HFFc6 (cell line): ENCODE results near the gene TNFRSF1A. TPM values are rescaled to one million over a fixed set of nuclear protein-coding genes. Genes with fewer than 3 reads are reported as not detected.

Experiments
- DNase-seq: peaks from one replicate; pipeline ENCODE4 v3.0.0-alpha.2; 2018
- H3K27ac Mint-ChIP-seq: 2 replicates; pipeline ENCODE4 v1.8.0; 2020; ENCODE audit warnings: mild to moderate bottlenecking, mixed read lengths
- H3K27me3 Mint-ChIP-seq: 2 replicates; pipeline ENCODE4 v1.8.0; 2021; ENCODE audit warnings: mild to moderate bottlenecking, moderate library complexity, mixed read lengths; ENCODE audit not compliant: insufficient read depth
- H3K36me3 Mint-ChIP-seq: 2 replicates; pipeline ENCODE4 v1.8.0; 2021; ENCODE audit warnings: low read depth, mixed read lengths
- H3K4me1 Mint-ChIP-seq: 2 replicates; pipeline ENCODE4 v1.8.0; 2020; ENCODE audit warnings: low read depth, mixed read lengths
- H3K4me3 Mint-ChIP-seq: 2 replicates; pipeline ENCODE4 v1.8.0; 2020; ENCODE audit warnings: mild to moderate bottlenecking, moderate library complexity, mixed read lengths
- H3K9me3 Mint-ChIP-seq: 2 replicates; pipeline ENCODE4 v1.8.0; 2020; ENCODE audit warnings: mild to moderate bottlenecking, mixed read lengths
- CTCF ChIP-seq: fragments of 200-600 bp; sonication (generic); IDR thresholded peaks from 2 replicates; pipeline ENCODE4 v1.5.0; 2021; ENCODE audit warnings: antibody characterized with exemption, mild to moderate bottlenecking
- total RNA-seq, 6 experiments: library from RNA; stranded (reverse); fragmentation: NEBNext Ultra II Directional; extraction: Animal tissue kit (Norgen Biotek cat#: 25700); gene quantifications; 2 replicates in 1 of 6; 3 replicates in 5 of 6; pipeline ENCODE4 v1.2.3, GENCODE V29; 2021

The TNFRSF1A gene
- total RNA-seq, 6 experiments from 2014 or later, result 105 to 122 (median 112) TPM

- peak overlapping the region; percentile 20; the same call in 1 of the 2 replicates for H3K4me3 Mint-ChIP-seq
Measured at GRCh38 chr12:6386038-6386437, 44.2 kb upstream of the TNFRSF1A start.

DNA sequence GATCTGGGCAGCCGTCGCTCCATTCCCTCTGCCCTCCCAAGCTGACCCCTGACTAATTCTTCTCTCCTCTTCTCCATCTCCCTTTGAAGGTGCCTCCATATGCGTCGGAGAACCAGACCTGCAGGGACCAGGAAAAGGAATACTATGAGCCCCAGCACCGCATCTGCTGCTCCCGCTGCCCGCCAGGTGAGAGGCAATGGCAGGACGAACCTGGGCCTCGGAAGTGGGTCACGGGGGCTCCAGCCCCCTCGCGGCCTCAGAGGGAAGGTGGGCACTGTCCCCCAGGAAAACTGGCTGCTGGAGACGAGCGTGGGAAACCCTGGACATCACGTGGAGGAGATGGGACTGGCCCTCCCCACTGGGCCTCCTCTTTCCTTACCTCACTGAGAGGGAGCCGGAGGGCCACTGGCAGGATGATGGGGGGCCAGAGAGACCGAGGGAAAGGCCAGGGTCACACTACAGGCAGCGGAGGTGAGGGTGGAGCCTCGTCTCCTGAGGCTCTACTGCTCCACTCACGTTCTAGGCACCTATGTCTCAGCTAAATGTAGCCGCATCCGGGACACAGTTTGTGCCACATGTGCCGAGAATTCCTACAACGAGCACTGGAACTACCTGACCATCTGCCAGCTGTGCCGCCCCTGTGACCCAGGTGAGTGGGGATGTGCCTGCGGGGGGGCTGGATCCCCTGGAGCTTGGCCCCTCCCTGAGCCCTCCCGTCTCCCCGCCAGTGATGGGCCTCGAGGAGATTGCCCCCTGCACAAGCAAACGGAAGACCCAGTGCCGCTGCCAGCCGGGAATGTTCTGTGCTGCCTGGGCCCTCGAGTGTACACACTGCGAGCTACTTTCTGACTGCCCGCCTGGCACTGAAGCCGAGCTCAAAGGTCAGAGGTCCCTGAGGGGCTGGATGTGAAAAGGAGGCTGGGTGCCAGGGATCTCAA, 42.9 kb upstream of the TNFRSF1A start:
- no peak for DNase-seq
- Mint-ChIP-seq H3K4me1 (peaks cover 35% of the 10 kb centered on the region), H3K27me3 (no peaks in the 10 kb centered on the region; the same call in 1 of the 2 replicates), H3K36me3 (peaks cover 30% of the 10 kb centered on the region), H3K9me3 (no peaks in the 10 kb centered on the region), H3K27ac (peak overlapping the region; percentile 89), H3K4me3 (peak overlapping the region; percentile 91)
- TF ChIP-seq CTCF, result no peak

More at GRCh38 chr12:6386038-6386437, 44.2 kb upstream of the TNFRSF1A start:
- Mint-ChIP-seq H3K9me3 (no peaks in the 10 kb centered on the region), H3K4me1 (peaks cover 29% of the 10 kb centered on the region), H3K36me3 (peaks cover 31% of the 10 kb centered on the region), H3K27me3 (no peaks in the 10 kb centered on the region; the same call in 1 of the 2 replicates), H3K27ac (peak overlapping the region; percentile 27; the same call in 1 of the 2 replicates)
- DNase-seq, result no peak
- TF ChIP-seq CTCF, result no peak

DNA sequence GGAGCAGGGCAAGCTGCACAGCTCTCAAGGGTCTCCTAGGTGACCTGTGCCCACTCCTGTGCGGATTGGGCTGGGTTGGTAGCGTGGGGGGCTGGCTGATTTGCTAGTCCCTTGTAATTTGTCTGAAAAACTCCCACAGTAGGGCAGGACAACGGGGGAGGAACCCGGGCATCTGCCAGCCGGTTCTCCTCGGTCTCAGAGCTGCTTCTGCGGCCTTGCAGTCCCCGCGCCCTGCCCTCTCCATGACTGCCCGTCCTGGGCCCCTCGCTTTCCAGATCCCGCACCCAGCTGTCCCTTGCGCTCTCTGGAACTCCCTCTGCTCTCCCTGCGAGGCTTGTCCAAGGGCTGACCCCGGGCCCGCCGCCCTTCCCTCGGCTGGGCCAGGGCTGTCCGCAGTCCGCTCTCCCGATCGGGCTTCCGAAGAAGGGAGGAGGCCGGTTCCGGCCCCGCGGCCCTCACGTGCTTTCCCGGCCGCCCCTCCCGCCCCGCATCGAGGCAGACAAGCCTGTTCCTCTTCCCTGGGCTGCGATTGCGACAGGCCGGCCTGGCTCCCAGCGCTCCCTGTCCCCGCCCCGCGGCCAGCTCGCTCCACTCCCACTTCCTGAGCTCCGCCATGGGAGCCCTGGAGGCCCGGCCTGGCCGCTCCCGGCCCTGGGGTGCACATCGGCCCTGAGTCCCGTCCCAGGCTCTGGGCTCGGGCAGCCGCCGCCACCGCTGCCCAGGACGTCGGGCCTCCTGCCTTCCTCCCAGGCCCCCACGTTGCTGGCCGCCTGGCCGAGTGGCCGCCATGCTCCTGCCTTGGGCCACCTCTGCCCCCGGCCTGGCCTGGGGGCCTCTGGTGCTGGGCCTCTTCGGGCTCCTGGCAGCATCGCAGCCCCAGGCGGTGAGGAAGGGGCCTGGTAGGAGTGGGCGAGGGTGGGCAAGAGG, 42.0 kb upstream of the TNFRSF1A start, which contains the start of gene LTBR:
Gene LTBR (plus strand): TSS at position 591 of the 927 bp plus-strand sequence. CDS start 197 bp downstream, at position 788.
- H3K4me1 Mint-ChIP-seq, result peaks cover 35% of the 10 kb centered on the region
- TF ChIP-seq CTCF, result peak; percentile 21; the same call in 1 of the 2 replicates
- no peaks in the 10 kb centered on the region for H3K9me3 Mint-ChIP-seq
- peak within 1 kb of the TSS; percentile 91 for H3K4me3 Mint-ChIP-seq
- H3K36me3 Mint-ChIP-seq, result peaks cover 29% of the 10 kb centered on the region
- peak; percentile 90 for DNase-seq
- no peaks in the 10 kb centered on the region; the same call in 1 of the 2 replicates for H3K27me3 Mint-ChIP-seq
- H3K27ac Mint-ChIP-seq, result peak within 1 kb of the TSS; percentile 89

- H3K4me1 Mint-ChIP-seq, result peaks cover 35% of the 10 kb centered on the region
- DNase-seq, result no peak
- peaks cover 1% of the 10 kb centered on the region; the same call in 1 of the 2 replicates for H3K27me3 Mint-ChIP-seq
- TF ChIP-seq CTCF, result no peak
- H3K9me3 Mint-ChIP-seq, result no peaks in the 10 kb centered on the region
- H3K27ac Mint-ChIP-seq, result peak overlapping the region; percentile 80
- peaks cover 20% of the 10 kb centered on the region for H3K36me3 Mint-ChIP-seq
- peak overlapping the region; percentile 63 for H3K4me3 Mint-ChIP-seq
Measured at GRCh38 chr12:6382982-6383381, 41.1 kb upstream of the TNFRSF1A start.

DNA sequence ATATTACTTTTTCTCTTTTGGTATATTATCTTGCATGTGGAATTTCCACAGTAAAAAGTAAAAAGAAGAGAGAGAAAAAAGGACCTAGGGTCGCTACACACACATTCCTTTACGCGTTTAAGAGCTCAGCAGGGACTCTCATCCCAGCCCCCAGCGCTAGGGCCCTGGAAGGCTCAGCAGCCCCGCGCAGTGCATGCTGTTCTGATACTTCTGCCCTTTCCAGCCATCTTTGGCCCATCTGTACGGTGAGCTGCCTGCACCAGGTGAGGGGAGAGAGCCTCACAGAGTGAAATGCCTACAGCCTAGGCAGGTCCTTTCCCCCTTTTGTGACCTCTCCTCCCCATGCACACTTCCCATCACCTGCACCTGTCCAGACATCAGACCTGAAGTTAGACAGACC, 40.5 kb upstream of the TNFRSF1A start:
- peaks cover 15% of the 10 kb centered on the region for H3K36me3 Mint-ChIP-seq
- DNase-seq, result no peak
- peak overlapping the region; percentile 80; the same call in 1 of the 2 replicates for H3K27ac Mint-ChIP-seq
- H3K4me1 Mint-ChIP-seq, result peaks cover 35% of the 10 kb centered on the region
- peaks cover 1% of the 10 kb centered on the region; the same call in 1 of the 2 replicates for H3K27me3 Mint-ChIP-seq
- H3K4me3 Mint-ChIP-seq, result no peak overlapping the region
- TF ChIP-seq CTCF, result no peak
- no peaks in the 10 kb centered on the region for H3K9me3 Mint-ChIP-seq
